Ishikawa (cell line): ENCODE data around the gene PRR5L.

Source experiments
- CEBPB ChIP-seq: IDR thresholded peaks from 2 replicates; pipeline ENCODE4 v1.6.1; 2012
- CREB1 ChIP-seq: IDR thresholded peaks from 2 replicates; pipeline ENCODE4 v1.6.1; 2012; ENCODE audit warnings: low read depth
- EGR1 ChIP-seq: IDR thresholded peaks from 2 replicates; pipeline ENCODE4 v1.6.1; 2012
- EP300 ChIP-seq: IDR thresholded peaks from 2 replicates; pipeline ENCODE4 v1.6.1; 2012; ENCODE audit warnings: borderline replicate concordance
- FOXM1 ChIP-seq: IDR thresholded peaks from 2 replicates; pipeline ENCODE4 v1.6.1; 2012; ENCODE audit warnings: low read depth, borderline replicate concordance
- NFIC ChIP-seq: IDR thresholded peaks from 2 replicates; pipeline ENCODE4 v1.6.1; 2012
- RAD21 ChIP-seq: IDR thresholded peaks from 2 replicates; pipeline ENCODE4 v1.6.1; 2012; ENCODE audit warnings: low read depth
- TAF1 ChIP-seq: IDR thresholded peaks from 2 replicates; pipeline ENCODE4 v1.6.1; 2012; ENCODE audit warnings: low read depth, mild to moderate bottlenecking
- TCF12 ChIP-seq: IDR thresholded peaks from 2 replicates; pipeline ENCODE4 v1.6.1; 2012; ENCODE audit warnings: low read depth
- TEAD4 ChIP-seq: IDR thresholded peaks from 2 replicates; pipeline ENCODE4 v1.6.1; 2012
- YY1 ChIP-seq: IDR thresholded peaks from 2 replicates; pipeline ENCODE4 v1.6.1; 2012; ENCODE audit warnings: low read depth
- ZBTB7A ChIP-seq: IDR thresholded peaks from 2 replicates; pipeline ENCODE4 v1.6.1; 2012; ENCODE audit warnings: low read depth
- TF ChIP-seq, protein P1 (sequence below): IDR thresholded peaks from 2 replicates; pipeline ENCODE4 v1.6.1; 2012
- TF ChIP-seq, protein P2 (sequence below): IDR thresholded peaks from 2 replicates; pipeline ENCODE4 v1.6.1; 2012
- TF ChIP-seq, protein P3 (sequence below): IDR thresholded peaks from 2 replicates; pipeline ENCODE4 v1.6.1; 2012; ENCODE audit warnings: low read depth, mild to moderate bottlenecking

The PRR5L gene

DNA sequence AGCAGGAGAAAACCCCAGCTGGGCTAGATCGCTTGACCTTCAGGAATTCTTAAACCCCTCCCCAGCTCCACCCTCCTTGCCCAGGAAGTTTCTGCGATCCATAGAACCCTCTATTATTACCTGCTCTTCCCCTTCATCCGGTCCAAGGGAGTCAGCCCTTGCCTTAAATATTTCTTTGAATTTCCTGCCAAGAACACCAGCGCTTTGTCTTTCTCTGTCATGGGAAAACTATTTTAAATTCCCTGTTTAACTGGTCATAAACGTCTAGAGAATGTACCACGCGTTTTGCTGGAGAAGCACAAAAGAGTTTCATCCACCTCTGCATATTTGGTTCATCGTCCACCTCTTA is 214.5 kb downstream of the PRR5L start:
- TF ChIP-seq, protein P1, sequence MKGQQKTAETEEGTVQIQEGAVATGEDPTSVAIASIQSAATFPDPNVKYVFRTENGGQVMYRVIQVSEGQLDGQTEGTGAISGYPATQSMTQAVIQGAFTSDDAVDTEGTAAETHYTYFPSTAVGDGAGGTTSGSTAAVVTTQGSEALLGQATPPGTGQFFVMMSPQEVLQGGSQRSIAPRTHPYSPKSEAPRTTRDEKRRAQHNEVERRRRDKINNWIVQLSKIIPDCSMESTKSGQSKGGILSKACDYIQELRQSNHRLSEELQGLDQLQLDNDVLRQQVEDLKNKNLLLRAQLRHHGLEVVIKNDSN: no peak
- no peak for TF ChIP-seq EP300
- no peak for TF ChIP-seq CREB1
- TF ChIP-seq YY1: no peak
- no peak for TF ChIP-seq TEAD4

DNA sequence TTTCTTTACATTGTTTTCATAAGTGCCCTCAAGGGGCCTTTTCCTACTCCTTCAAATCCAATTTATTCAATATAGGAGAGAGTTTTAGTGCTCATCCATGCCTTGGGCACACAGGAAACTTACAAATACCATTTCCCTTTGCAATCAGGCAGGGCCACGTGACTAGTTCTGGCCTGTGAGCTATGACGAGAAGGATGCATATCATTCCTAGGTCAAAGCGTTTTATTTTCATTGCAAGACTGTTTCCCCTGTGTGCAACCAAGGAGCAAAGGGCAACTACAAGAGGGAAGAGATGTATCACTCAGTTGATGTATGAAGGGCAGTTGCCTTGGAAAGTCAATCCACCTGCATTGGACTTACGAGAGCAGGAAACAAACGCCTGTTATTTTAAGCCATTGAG is 215.9 kb downstream of the PRR5L start:
- TF ChIP-seq TAF1: no peak
- no peak for TF ChIP-seq YY1
- TF ChIP-seq, protein P2, sequence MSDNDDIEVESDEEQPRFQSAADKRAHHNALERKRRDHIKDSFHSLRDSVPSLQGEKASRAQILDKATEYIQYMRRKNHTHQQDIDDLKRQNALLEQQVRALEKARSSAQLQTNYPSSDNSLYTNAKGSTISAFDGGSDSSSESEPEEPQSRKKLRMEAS: no peak
- TF ChIP-seq CREB1: no peak
- TF ChIP-seq TEAD4: no peak
- no peak for TF ChIP-seq NFIC
- TF ChIP-seq TCF12: no peak
- TF ChIP-seq CEBPB: no peak
- TF ChIP-seq ZBTB7A: no peak
- TF ChIP-seq, protein P3, sequence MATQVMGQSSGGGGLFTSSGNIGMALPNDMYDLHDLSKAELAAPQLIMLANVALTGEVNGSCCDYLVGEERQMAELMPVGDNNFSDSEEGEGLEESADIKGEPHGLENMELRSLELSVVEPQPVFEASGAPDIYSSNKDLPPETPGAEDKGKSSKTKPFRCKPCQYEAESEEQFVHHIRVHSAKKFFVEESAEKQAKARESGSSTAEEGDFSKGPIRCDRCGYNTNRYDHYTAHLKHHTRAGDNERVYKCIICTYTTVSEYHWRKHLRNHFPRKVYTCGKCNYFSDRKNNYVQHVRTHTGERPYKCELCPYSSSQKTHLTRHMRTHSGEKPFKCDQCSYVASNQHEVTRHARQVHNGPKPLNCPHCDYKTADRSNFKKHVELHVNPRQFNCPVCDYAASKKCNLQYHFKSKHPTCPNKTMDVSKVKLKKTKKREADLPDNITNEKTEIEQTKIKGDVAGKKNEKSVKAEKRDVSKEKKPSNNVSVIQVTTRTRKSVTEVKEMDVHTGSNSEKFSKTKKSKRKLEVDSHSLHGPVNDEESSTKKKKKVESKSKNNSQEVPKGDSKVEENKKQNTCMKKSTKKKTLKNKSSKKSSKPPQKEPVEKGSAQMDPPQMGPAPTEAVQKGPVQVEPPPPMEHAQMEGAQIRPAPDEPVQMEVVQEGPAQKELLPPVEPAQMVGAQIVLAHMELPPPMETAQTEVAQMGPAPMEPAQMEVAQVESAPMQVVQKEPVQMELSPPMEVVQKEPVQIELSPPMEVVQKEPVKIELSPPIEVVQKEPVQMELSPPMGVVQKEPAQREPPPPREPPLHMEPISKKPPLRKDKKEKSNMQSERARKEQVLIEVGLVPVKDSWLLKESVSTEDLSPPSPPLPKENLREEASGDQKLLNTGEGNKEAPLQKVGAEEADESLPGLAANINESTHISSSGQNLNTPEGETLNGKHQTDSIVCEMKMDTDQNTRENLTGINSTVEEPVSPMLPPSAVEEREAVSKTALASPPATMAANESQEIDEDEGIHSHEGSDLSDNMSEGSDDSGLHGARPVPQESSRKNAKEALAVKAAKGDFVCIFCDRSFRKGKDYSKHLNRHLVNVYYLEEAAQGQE: no peak
- TF ChIP-seq FOXM1: no peak
- no peak for TF ChIP-seq EP300
- TF ChIP-seq RAD21: no peak
- TF ChIP-seq, protein P1: no peak

DNA sequence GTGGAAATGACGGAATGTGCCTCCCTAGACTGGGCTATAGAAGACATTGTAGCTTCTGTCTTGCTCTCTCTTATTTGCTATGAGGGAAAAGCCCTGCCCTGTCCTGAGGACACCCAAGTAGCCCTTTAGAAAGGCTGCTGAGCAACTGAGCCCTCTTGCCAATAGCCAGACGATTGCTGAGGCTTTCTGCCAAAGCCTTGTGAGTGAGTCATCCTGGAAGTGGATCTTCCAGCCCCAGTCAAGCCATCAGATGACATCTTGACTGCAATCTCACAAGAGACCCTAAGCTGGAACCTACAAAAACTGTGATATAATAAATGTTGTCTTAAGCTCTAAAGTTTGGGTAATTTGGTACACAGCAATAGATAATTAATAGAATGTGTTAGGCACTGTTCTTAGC is 217.9 kb downstream of the PRR5L start:
- TF ChIP-seq NFIC (no peak), RAD21 (no peak), FOXM1 (no peak), EGR1 (no peak)
- TF ChIP-seq, protein P3: no peak
